Fibroblast of lung (primary cell): ENCODE results near the gene NKAIN2.

Source experiments
- CTCF ChIP-seq, 2 donors: IDR thresholded peaks in 1 of 2; conservative IDR thresholded peaks in 1 of 2; 1 replicate in 1 of 2; 2 replicates in 1 of 2; pipeline ENCODE4 v1.5.1; 2011 to 2012; ENCODE audit warnings: low read length in 2 of 2, control low read depth in 1 of 2, inconsistent platforms in 1 of 2, low read depth in 1 of 2, mild to moderate bottlenecking in 1 of 2
- EZH2 ChIP-seq: IDR thresholded peaks from 2 replicates; pipeline ENCODE4 v1.5.1; 2012; ENCODE audit warnings: low read length, control low read depth, mild to moderate bottlenecking; ENCODE audit errors: missing control alignments

- no peak for TF ChIP-seq CTCF (conservative IDR thresholded peaks at IDR 0.05 in 1 of 2, IDR thresholded peaks at IDR 0.05 in 1 of 2; ENCODE audit: low read depth in 1 of 2, low read length in 2 of 2)
- no peak for TF ChIP-seq EZH2
These were observed 639.9 kb downstream of the NKAIN2 start for GRCh38 chr6:124443541-124443940.
